Neural cell (in vitro differentiated cells): Measurements from ENCODE around the gene TAOK3. TPM values are rescaled to one million over a fixed set of nuclear protein-coding genes. Genes with fewer than 3 reads are reported as not detected.

Experiments
- H2AFZ ChIP-seq: fragments of 200-600, 300-800 bp; sonication (generic), shearing (Covaris generic); 2 replicates; pipeline ENCODE4 v1.6.0; 2014; ENCODE audit warnings: low read depth, mild to moderate bottlenecking, antibody characterized with exemption, low read length, moderate library complexity
- H3F3A ChIP-seq: fragments of 200-600 bp; shearing (Covaris generic); 2 replicates; pipeline ENCODE4 v1.6.1; 2016; ENCODE audit warnings: mild to moderate bottlenecking, moderate library complexity, mixed read lengths, antibody characterized with exemption, low read length; ENCODE audit not compliant: insufficient read depth, poor library complexity, severe bottlenecking
- H3K27ac ChIP-seq: fragments of 200-600, 300-800 bp; sonication (generic), shearing (Covaris generic); 2 replicates; pipeline ENCODE4 v1.5.1; 2014; ENCODE audit warnings: mild to moderate bottlenecking, low read length, moderate library complexity
- H3K27me3 ChIP-seq: fragments of 300-800, 200-600 bp; sonication (generic), shearing (Covaris generic); 2 replicates; pipeline ENCODE4 v1.6.0; 2014; ENCODE audit warnings: mild to moderate bottlenecking, low read depth, low read length, moderate library complexity; ENCODE audit not compliant: insufficient read depth
- H3K36me3 ChIP-seq: fragments of 300-800, 200-600 bp; sonication (generic), shearing (Covaris generic); 2 replicates; pipeline ENCODE4 v1.5.1; 2014; ENCODE audit warnings: mild to moderate bottlenecking, antibody characterized with exemption, low read length, moderate library complexity; ENCODE audit not compliant: insufficient read depth
- H3K4me2 ChIP-seq: fragments of 300-800, 200-600 bp; sonication (generic), shearing (Covaris generic); 2 replicates; pipeline ENCODE4 v1.6.0; 2014; ENCODE audit warnings: mild to moderate bottlenecking, low read length
- H3K4me3 ChIP-seq: fragments of 300-800, 200-600 bp; sonication (generic), shearing (Covaris generic); 2 replicates; pipeline ENCODE4 v1.5.1; 2014; ENCODE audit warnings: mild to moderate bottlenecking, low read length, moderate library complexity
- H3K79me2 ChIP-seq: fragments of 200-600 bp; shearing (Covaris generic); replicated peaks from 2 replicates; pipeline ENCODE4 v1.6.0; 2014; ENCODE audit warnings: mild to moderate bottlenecking, low read length, moderate library complexity; ENCODE audit not compliant: insufficient read depth
- H3K9ac ChIP-seq: fragments of 300-800, 200-600 bp; sonication (generic), shearing (Covaris generic); 2 replicates; pipeline ENCODE4 v1.6.1; 2016; ENCODE audit warnings: mild to moderate bottlenecking, low read length, mixed read lengths
- H3K9me2 ChIP-seq: fragments of 200-600 bp; shearing (Covaris generic); 2 replicates; pipeline ENCODE4 v1.6.1; 2016; ENCODE audit warnings: mild to moderate bottlenecking, low read length, mixed read lengths; ENCODE audit not compliant: insufficient read depth
- H3K9me3 ChIP-seq: fragments of 200-600, 300-800 bp; sonication (generic), shearing (Covaris generic); 2 replicates; pipeline ENCODE4 v1.6.1; 2016; ENCODE audit warnings: mild to moderate bottlenecking, mixed run types, low read length, moderate library complexity, mixed read lengths
- H4K20me1 ChIP-seq: fragments of 200-600 bp; shearing (Covaris generic); 2 replicates; pipeline ENCODE4 v1.6.1; 2016; ENCODE audit warnings: mild to moderate bottlenecking, mixed run types; ENCODE audit not compliant: insufficient read depth
- EP300 ChIP-seq: fragments of 450-650 bp; conservative IDR thresholded peaks from 2 replicates; pipeline ENCODE4 v1.6.1; 2014; ENCODE audit warnings: antibody characterized with exemption, mild to moderate bottlenecking, moderate library complexity; ENCODE audit not compliant: poor library complexity, severe bottlenecking
- EZH2 ChIP-seq: fragments of 200-600, 300-800 bp; shearing (Covaris generic), sonication (generic); IDR thresholded peaks from 2 replicates; pipeline ENCODE4 v1.6.1; 2014; ENCODE audit warnings: antibody characterized with exemption, low read length, borderline replicate concordance, mild to moderate bottlenecking; ENCODE audit not compliant: insufficient read depth, poor library complexity, severe bottlenecking
- MXI1 ChIP-seq: fragments of 450-650 bp; conservative IDR thresholded peaks from 2 replicates; pipeline ENCODE4 v1.6.1; 2014; ENCODE audit warnings: antibody characterized with exemption, mild to moderate bottlenecking; ENCODE audit not compliant: poor library complexity, severe bottlenecking
- POLR2AphosphoS5 ChIP-seq: IDR thresholded peaks from 2 replicates; pipeline ENCODE4 v1.6.1; 2012
- RAD21 ChIP-seq: fragments of 450-650 bp; conservative IDR thresholded peaks from 2 replicates; pipeline ENCODE4 v1.6.1; 2014; ENCODE audit warnings: antibody characterized with exemption, mild to moderate bottlenecking, moderate library complexity
- SMC3 ChIP-seq: fragments of 450-650 bp; conservative IDR thresholded peaks from 2 replicates; pipeline ENCODE4 v1.6.1; 2014; ENCODE audit warnings: antibody characterized with exemption, mild to moderate bottlenecking, moderate library complexity; ENCODE audit not compliant: poor library complexity
- TAF1 ChIP-seq: IDR thresholded peaks from 2 replicates; pipeline ENCODE4 v1.6.1; 2012; ENCODE audit warnings: low read depth
- polyA plus RNA-seq: library from polyadenylated mRNA; depleted of rRNA; stranded (reverse); fragments of >200 nt; gene quantifications from 2 replicates; pipeline ENCODE4 v1.2.3, GENCODE V29; 2014
- TF ChIP-seq, protein P1 (sequence below): fragments of 450-650 bp; IDR thresholded peaks from 2 replicates; pipeline ENCODE4 v1.5.1; 2014; ENCODE audit warnings: antibody characterized with exemption, mild to moderate bottlenecking, moderate library complexity; ENCODE audit not compliant: poor library complexity, severe bottlenecking
- TF ChIP-seq, protein P2 (sequence below): IDR thresholded peaks from 2 replicates; pipeline ENCODE4 v1.6.1; 2012; ENCODE audit warnings: borderline replicate concordance

Gene TAOK3
- polyA plus RNA-seq, 1 donor from 2014 or later, result 148 TPM

DNA sequence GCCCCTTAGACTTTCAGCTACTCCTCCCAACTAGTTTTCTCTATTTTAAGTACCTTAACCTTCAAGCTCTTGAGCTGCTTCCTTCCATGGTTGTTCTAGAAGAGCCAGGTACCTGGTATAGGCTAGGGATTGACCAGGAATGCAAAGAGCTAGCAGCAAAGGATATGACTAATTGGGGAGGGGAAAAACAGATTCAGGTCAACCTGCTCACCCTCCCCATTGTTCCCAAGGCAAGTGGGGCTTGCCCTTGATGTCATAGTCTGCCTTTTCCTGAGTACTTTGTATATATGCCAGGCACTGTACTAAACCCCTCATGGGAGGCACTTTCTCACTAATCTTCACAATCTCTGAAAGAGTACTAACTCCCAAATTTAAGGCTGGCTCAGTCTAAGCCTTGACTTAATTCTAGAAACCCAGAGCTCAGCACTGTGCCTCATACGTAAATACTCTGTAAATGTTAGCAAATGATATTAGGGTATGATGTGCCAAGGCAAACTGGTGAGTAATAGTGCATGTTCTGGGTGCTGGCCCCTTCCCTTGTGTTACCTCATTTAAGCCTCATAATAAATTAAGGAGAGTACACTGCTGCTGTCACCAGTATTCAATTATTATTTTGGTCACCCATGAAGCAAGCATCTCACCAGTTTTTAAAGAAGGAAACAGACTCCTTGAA lies 45.8 kb upstream of the TAOK3 start:
- H4K20me1 ChIP-seq, result no peaks in the 10 kb centered on the region
- H3K79me2 ChIP-seq, result no peaks in the 10 kb centered on the region
- H2AFZ ChIP-seq, result no peak overlapping the region
- no peak overlapping the region for H3K9ac ChIP-seq
- TF ChIP-seq EP300 (no peak), POLR2AphosphoS5 (no peak), EZH2 (no peak), RAD21 (no peak), MXI1 (no peak), SMC3 (no peak), TAF1 (no peak)
- TF ChIP-seq, protein P1, sequence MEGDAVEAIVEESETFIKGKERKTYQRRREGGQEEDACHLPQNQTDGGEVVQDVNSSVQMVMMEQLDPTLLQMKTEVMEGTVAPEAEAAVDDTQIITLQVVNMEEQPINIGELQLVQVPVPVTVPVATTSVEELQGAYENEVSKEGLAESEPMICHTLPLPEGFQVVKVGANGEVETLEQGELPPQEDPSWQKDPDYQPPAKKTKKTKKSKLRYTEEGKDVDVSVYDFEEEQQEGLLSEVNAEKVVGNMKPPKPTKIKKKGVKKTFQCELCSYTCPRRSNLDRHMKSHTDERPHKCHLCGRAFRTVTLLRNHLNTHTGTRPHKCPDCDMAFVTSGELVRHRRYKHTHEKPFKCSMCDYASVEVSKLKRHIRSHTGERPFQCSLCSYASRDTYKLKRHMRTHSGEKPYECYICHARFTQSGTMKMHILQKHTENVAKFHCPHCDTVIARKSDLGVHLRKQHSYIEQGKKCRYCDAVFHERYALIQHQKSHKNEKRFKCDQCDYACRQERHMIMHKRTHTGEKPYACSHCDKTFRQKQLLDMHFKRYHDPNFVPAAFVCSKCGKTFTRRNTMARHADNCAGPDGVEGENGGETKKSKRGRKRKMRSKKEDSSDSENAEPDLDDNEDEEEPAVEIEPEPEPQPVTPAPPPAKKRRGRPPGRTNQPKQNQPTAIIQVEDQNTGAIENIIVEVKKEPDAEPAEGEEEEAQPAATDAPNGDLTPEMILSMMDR, result no peak
- TF ChIP-seq, protein P2, sequence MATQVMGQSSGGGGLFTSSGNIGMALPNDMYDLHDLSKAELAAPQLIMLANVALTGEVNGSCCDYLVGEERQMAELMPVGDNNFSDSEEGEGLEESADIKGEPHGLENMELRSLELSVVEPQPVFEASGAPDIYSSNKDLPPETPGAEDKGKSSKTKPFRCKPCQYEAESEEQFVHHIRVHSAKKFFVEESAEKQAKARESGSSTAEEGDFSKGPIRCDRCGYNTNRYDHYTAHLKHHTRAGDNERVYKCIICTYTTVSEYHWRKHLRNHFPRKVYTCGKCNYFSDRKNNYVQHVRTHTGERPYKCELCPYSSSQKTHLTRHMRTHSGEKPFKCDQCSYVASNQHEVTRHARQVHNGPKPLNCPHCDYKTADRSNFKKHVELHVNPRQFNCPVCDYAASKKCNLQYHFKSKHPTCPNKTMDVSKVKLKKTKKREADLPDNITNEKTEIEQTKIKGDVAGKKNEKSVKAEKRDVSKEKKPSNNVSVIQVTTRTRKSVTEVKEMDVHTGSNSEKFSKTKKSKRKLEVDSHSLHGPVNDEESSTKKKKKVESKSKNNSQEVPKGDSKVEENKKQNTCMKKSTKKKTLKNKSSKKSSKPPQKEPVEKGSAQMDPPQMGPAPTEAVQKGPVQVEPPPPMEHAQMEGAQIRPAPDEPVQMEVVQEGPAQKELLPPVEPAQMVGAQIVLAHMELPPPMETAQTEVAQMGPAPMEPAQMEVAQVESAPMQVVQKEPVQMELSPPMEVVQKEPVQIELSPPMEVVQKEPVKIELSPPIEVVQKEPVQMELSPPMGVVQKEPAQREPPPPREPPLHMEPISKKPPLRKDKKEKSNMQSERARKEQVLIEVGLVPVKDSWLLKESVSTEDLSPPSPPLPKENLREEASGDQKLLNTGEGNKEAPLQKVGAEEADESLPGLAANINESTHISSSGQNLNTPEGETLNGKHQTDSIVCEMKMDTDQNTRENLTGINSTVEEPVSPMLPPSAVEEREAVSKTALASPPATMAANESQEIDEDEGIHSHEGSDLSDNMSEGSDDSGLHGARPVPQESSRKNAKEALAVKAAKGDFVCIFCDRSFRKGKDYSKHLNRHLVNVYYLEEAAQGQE, result no peak
- H3K36me3 ChIP-seq, result peaks cover 12% of the 10 kb centered on the region
- H3K9me3 ChIP-seq, result no peaks in the 10 kb centered on the region
- no peaks in the 10 kb centered on the region for H3K27me3 ChIP-seq
- no peak overlapping the region for H3K4me3 ChIP-seq
- H3F3A ChIP-seq, result no peaks in the 10 kb centered on the region
- no peak overlapping the region for H3K27ac ChIP-seq
- no peaks in the 10 kb centered on the region for H3K9me2 ChIP-seq
- H3K4me2 ChIP-seq, result no peak overlapping the region

DNA sequence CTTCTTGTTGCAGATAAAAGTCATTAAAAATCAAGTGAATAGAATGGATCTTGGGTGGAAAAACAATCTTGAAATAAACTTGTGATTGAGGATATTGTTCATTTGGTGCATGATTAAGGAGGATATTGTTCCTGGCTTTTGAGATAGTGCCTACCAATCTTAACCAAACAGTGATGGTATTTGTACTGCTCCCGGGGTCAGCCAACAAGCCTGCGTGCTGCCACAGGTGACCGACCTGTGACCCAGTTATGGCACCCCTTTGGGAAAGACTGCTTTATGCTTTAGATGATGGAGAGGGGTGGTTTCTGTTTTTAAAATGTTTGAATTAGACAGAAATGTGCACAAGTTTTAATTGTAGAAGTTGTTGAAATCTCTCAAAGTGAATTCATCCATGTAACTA lies 45.2 kb upstream of the TAOK3 start:
- H3K79me2 ChIP-seq, result no peaks in the 10 kb centered on the region
- no peaks in the 10 kb centered on the region for H3F3A ChIP-seq
- H3K27ac ChIP-seq, result no peak overlapping the region
- no peak overlapping the region for H3K9ac ChIP-seq
- peaks cover 12% of the 10 kb centered on the region for H3K36me3 ChIP-seq
- H3K9me2 ChIP-seq, result no peaks in the 10 kb centered on the region
- no peaks in the 10 kb centered on the region for H3K9me3 ChIP-seq
- H4K20me1 ChIP-seq, result no peaks in the 10 kb centered on the region
- H3K4me3 ChIP-seq, result no peak overlapping the region
- H3K4me2 ChIP-seq, result no peak overlapping the region
- no peaks in the 10 kb centered on the region for H3K27me3 ChIP-seq
- H2AFZ ChIP-seq, result no peak overlapping the region
- TF ChIP-seq TAF1 (no peak), EP300 (no peak), SMC3 (no peak), MXI1 (no peak), POLR2AphosphoS5 (no peak), EZH2 (no peak), RAD21 (no peak)
- TF ChIP-seq, protein P2, result no peak
- TF ChIP-seq, protein P1, result no peak
